ENCODE data around the gene GAK.

GRCh38 chr4:972651-973424 is 40.7 kb upstream of the GAK start:
- no peak for TF ChIP-seq CTCF (IDR thresholded peaks at IDR 0.05; ENCODE audit: insufficient read depth, low read depth, low read length)
- no peak for TF ChIP-seq EZH2 (IDR thresholded peaks at IDR 0.05; ENCODE audit: insufficient read depth, low read length)

All from astrocyte (in vitro differentiated cells and primary cell).